ENCODE data around the gene SCUBE3. TPM values are rescaled to one million over a fixed set of nuclear protein-coding genes. Genes with fewer than 3 reads are reported as not detected.

Gene SCUBE3
- total and polyA plus RNA-seq, 2 of the 4 experiments (the other 2 are of a cell fraction), result 19.9 to 45.5 TPM

GRCh38 chr6:35283361-35283760 is 69.6 kb downstream of the SCUBE3 start:
- ChIA-PET POLR2A (ENCODE audit: unreplicated experiment) (no interaction called here), CTCF (no interaction called here)
- Histone ChIP-seq H3K36me3 (ENCODE audit: control insufficient read depth, insufficient read depth, low read length) (peaks cover 24% of the 10 kb centered on the region), H4K5ac (ENCODE audit: low read depth, low read length) (no peak overlapping the region), H2BK120ac (ENCODE audit: low read depth, low read length) (no peak overlapping the region), H3K27me3 (ENCODE audit: control insufficient read depth, insufficient read depth, low read length) (no peaks in the 10 kb centered on the region), H3K27ac (ENCODE audit: insufficient read depth, low read length) (no peak overlapping the region), H2AK9ac (replicated peaks; ENCODE audit: low read depth, low read length, poor library complexity) (no peak overlapping the region), H4K91ac (ENCODE audit: insufficient read depth, low read depth, low read length) (no peak overlapping the region), H2AK5ac (ENCODE audit: low read depth, low read length) (no peak overlapping the region), H3K14ac (replicated peaks; ENCODE audit: low read depth, low read length) (no peak overlapping the region), H3K18ac (ENCODE audit: low read depth, low read length) (no peak overlapping the region), H3K9me3 (ENCODE audit: control insufficient read depth, insufficient read depth, low read length) (no peaks in the 10 kb centered on the region), H3K9ac (ENCODE audit: low read depth, low read length) (no peak overlapping the region), H3K56ac (ENCODE audit: extremely low read depth, insufficient read depth, low read length) (no peak overlapping the region), H3K23ac (ENCODE audit: low read depth, low read length) (no peak overlapping the region), H2BK5ac (ENCODE audit: low read depth, low read length, poor library complexity, severe bottlenecking) (no peak overlapping the region), H2BK20ac (ENCODE audit: low read depth, low read length) (no peak overlapping the region), H3K9me1 (ENCODE audit: insufficient read depth, low read length) (peaks cover 23% of the 10 kb centered on the region), H4K20me1 (ENCODE audit: insufficient read depth, low read length) (peaks cover 16% of the 10 kb centered on the region), H3K79me1 (ENCODE audit: low read depth in 1 of 2, low read length in 2 of 2) (peaks cover 5 to 6% of the 10 kb centered on the region in 2 experiments; a peak in 1 of 4 replicates), H3K4me1 (ENCODE audit: control insufficient read depth, insufficient read depth, low read length) (peaks cover 26% of the 10 kb centered on the region), H2AFZ (replicated peaks; ENCODE audit: low read length, poor library complexity) (no peak overlapping the region), H4K8ac (ENCODE audit: low read depth in 2 of 2, low read length in 2 of 2) (no peak overlapping the region), H3K4me3 (ENCODE audit: insufficient read depth, low read depth, low read length) (no peak overlapping the region), H2BK15ac (ENCODE audit: low read depth, low read length) (no peak overlapping the region), H3K4me2 (ENCODE audit: low read depth, low read length) (no peak overlapping the region), H3K4ac (ENCODE audit: low read depth, low read length) (no peak overlapping the region)
- DNase-seq (no peak), ATAC-seq (ENCODE audit: low read depth) (no peak)
- intact Hi-C loops (cut with micrococcal nuclease) (no loop called here), dilution Hi-C loops (cut with HindIII; ENCODE audit: low sequenced_read_pairs, unreplicated experiment) (no loop called here), in situ Hi-C loops (cut with MboI; ENCODE audit: low sequenced_read_pairs) (no loop called here)
- no CpG with 5 or more reads among the region's 2 CpGs for WGBS, 2 experiments (ENCODE audit: extremely low coverage in 2 of 2, insufficient read length in 1 of 2)
- no peak for TF ChIP-seq MAZ (IDR thresholded peaks at IDR 0.05; ENCODE audit: borderline replicate concordance, low read depth, low read length)
- TF ChIP-seq CEBPB (IDR thresholded peaks at IDR 0.05; ENCODE audit: low read depth, low read length), result no peak
- no peak for TF ChIP-seq FOS (IDR thresholded peaks at IDR 0.05; ENCODE audit: low read depth, low read length)
- TF ChIP-seq USF2 (IDR thresholded peaks at IDR 0.05; ENCODE audit: low read depth, low read length), result no peak
- no peak for TF ChIP-seq BHLHE40 (IDR thresholded peaks at IDR 0.05; ENCODE audit: low read depth, low read length)
- no peak for TF ChIP-seq RCOR1 (IDR thresholded peaks at IDR 0.05; ENCODE audit: insufficient replicate concordance, low read length)
- TF ChIP-seq SMC3 (IDR thresholded peaks at IDR 0.05; ENCODE audit: low read depth, low read length), result no peak
- no peak for TF ChIP-seq RFX5 (IDR thresholded peaks at IDR 0.05; ENCODE audit: low read depth, low read length)
- TF ChIP-seq, protein P1, sequence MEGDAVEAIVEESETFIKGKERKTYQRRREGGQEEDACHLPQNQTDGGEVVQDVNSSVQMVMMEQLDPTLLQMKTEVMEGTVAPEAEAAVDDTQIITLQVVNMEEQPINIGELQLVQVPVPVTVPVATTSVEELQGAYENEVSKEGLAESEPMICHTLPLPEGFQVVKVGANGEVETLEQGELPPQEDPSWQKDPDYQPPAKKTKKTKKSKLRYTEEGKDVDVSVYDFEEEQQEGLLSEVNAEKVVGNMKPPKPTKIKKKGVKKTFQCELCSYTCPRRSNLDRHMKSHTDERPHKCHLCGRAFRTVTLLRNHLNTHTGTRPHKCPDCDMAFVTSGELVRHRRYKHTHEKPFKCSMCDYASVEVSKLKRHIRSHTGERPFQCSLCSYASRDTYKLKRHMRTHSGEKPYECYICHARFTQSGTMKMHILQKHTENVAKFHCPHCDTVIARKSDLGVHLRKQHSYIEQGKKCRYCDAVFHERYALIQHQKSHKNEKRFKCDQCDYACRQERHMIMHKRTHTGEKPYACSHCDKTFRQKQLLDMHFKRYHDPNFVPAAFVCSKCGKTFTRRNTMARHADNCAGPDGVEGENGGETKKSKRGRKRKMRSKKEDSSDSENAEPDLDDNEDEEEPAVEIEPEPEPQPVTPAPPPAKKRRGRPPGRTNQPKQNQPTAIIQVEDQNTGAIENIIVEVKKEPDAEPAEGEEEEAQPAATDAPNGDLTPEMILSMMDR (conservative IDR thresholded peaks at IDR 0.05; ENCODE audit: low read depth, low read length), result no peak
- no peak for TF ChIP-seq NFE2L2 (IDR thresholded peaks at IDR 0.05; ENCODE audit: low read depth, low read length)
- no TSS peak for BruUV-seq (replicated peaks)

Measured in IMR-90 (cell line).